Fibroblast of skin of right biceps (primary cell): ENCODE data around the gene ARL14.
A peak's percentile ranks its signal among the peaks of the same experiment; 100 is the strongest.

Source experiments
- DNase-seq: peaks from one replicate; pipeline ENCODE4 v3.0.0-alpha.2; 2013

ARL14 gene

GRCh38 chr3:160676547-160677303, at the start of gene ARL14:
TSS of gene ARL14 (plus strand) at chr3:160677160. CDS start at chr3:160677347, 187 bp downstream.
- peak; percentile 55 for DNase-seq

- DNase-seq = no peak
These were observed 47.5 kb upstream of the ARL14 start for GRCh38 chr3:160629491-160629890.

- DNase-seq = no peak
These were observed 43.4 kb upstream of the ARL14 start for GRCh38 chr3:160633361-160634083.

- no peak for DNase-seq
These were observed 41.7 kb upstream of the ARL14 start for GRCh38 chr3:160635213-160635612.

GRCh38 chr3:160637086-160637485, 39.9 kb upstream of the ARL14 start:
- no peak for DNase-seq

GRCh38 chr3:160638184-160638583, 38.8 kb upstream of the ARL14 start:
- DNase-seq = no peak

GRCh38 chr3:160641665-160642309, 35.2 kb upstream of the ARL14 start:
- DNase-seq = peak; percentile 55

GRCh38 chr3:160643994-160644393, 33.0 kb upstream of the ARL14 start:
- no peak for DNase-seq

GRCh38 chr3:160644491-160644890, 32.5 kb upstream of the ARL14 start:
- DNase-seq = no peak

GRCh38 chr3:160648701-160649100, 28.3 kb upstream of the ARL14 start:
- no peak for DNase-seq

- DNase-seq = no peak
These were observed 27.4 kb upstream of the ARL14 start for GRCh38 chr3:160649596-160649995.

- no peak for DNase-seq
These were observed 23.4 kb upstream of the ARL14 start for GRCh38 chr3:160653512-160653911.

- no peak for DNase-seq
These were observed 16.1 kb upstream of the ARL14 start for GRCh38 chr3:160660902-160661301.

GRCh38 chr3:160661660-160662059, 15.3 kb upstream of the ARL14 start:
- no peak for DNase-seq

- no peak for DNase-seq
These were observed 11.7 kb upstream of the ARL14 start for GRCh38 chr3:160665231-160665630.

GRCh38 chr3:160665784-160666526, 11.0 kb upstream of the ARL14 start:
- peak; percentile 71 for DNase-seq

- DNase-seq = peak; percentile 58
These were observed 9.5 kb upstream of the ARL14 start for GRCh38 chr3:160667452-160667851.

- no peak for DNase-seq
These were observed 8.5 kb upstream of the ARL14 start for GRCh38 chr3:160668454-160668853.

- no peak for DNase-seq
These were observed 5.7 kb upstream of the ARL14 start for GRCh38 chr3:160671231-160671630.

GRCh38 chr3:160671995-160672394, 5.0 kb upstream of the ARL14 start:
- DNase-seq = no peak

- no peak for DNase-seq
These were observed 3.8 kb upstream of the ARL14 start for GRCh38 chr3:160673188-160673587.

- no peak for DNase-seq
These were observed 1.3 kb upstream of the ARL14 start for GRCh38 chr3:160675566-160676124.

GRCh38 chr3:160677459-160677881, 510 bp downstream of the ARL14 start:
- DNase-seq = peak; percentile 37
